Effector memory CD4-positive, alpha-beta T cell (primary cell): ENCODE measurements around the gene TANC1.
"Not testable (repeated sequence)": the region's sequence is repeated elsewhere in the genome, so short reads cannot be mapped to it uniquely, and the experiment has no call there.

Experiments used
- DNase-seq, 3 donors: peaks; one replicate each; pipeline ENCODE4 v3.0.0-alpha.2; 2020
- H3K27ac ChIP-seq: 2 replicates; pipeline ENCODE4 v1.7.0; 2013; ENCODE audit warnings: mild to moderate bottlenecking, low read length, moderate library complexity; ENCODE audit not compliant: insufficient read depth, poor library complexity, severe bottlenecking
- H3K27me3 ChIP-seq: replicated peaks from 2 replicates; pipeline ENCODE4 v1.7.0; 2013; ENCODE audit warnings: mild to moderate bottlenecking, low read length; ENCODE audit not compliant: insufficient read depth, control insufficient read depth, poor library complexity, severe bottlenecking
- H3K36me3 ChIP-seq: 2 replicates; pipeline ENCODE4 v1.7.0; 2013; ENCODE audit warnings: mild to moderate bottlenecking, low read length, moderate library complexity; ENCODE audit not compliant: control insufficient read depth, insufficient read depth
- H3K4me1 ChIP-seq: 2 replicates; pipeline ENCODE4 v1.7.0; 2013; ENCODE audit warnings: low read length, mild to moderate bottlenecking; ENCODE audit not compliant: control insufficient read depth, insufficient read depth, poor library complexity, severe bottlenecking
- H3K4me3 ChIP-seq: 2 replicates; pipeline ENCODE4 v1.7.0; 2013; ENCODE audit warnings: low read length, low read depth, mild to moderate bottlenecking; ENCODE audit not compliant: insufficient read depth, poor library complexity, severe bottlenecking
- H3K9me3 ChIP-seq: 2 replicates; pipeline ENCODE4 v1.7.0; 2013; ENCODE audit warnings: mild to moderate bottlenecking, low read length, moderate library complexity; ENCODE audit not compliant: control insufficient read depth

Gene TANC1

GRCh38 chr2:159041328-159041727 lies 72.9 kb downstream of the TANC1 start:
- DNase-seq, H3K4me1 ChIP-seq: not testable (repeated sequence)

GRCh38 chr2:159042115-159042850 lies 73.8 kb downstream of the TANC1 start:
- Histone ChIP-seq H3K36me3 (no peaks in the 10 kb centered on the region), H3K27me3 (no peaks in the 10 kb centered on the region), H3K4me1 (no peaks in the 10 kb centered on the region), H3K4me3 (no peak overlapping the region), H3K27ac (no peak overlapping the region), H3K9me3 (no peaks in the 10 kb centered on the region)
- no peak for DNase-seq

More at GRCh38 chr2:159041328-159041727, 72.9 kb downstream of the TANC1 start:
- H3K4me3 ChIP-seq, H3K27ac ChIP-seq, H3K9me3 ChIP-seq, H3K27me3 ChIP-seq, H3K36me3 ChIP-seq: not testable (repeated sequence)

GRCh38 chr2:159043710-159044109 lies 75.3 kb downstream of the TANC1 start:
- Histone ChIP-seq H3K9me3 (no peaks in the 10 kb centered on the region), H3K4me1 (no peaks in the 10 kb centered on the region), H3K27ac (no peak overlapping the region), H3K27me3 (no peaks in the 10 kb centered on the region), H3K36me3 (no peaks in the 10 kb centered on the region), H3K4me3 (no peak overlapping the region)
- DNase-seq = no peak

- DNase-seq = no peak
- H3K27me3 ChIP-seq = no peaks in the 10 kb centered on the region
- H3K36me3 ChIP-seq = no peaks in the 10 kb centered on the region
- no peak overlapping the region for H3K4me3 ChIP-seq
- H3K9me3 ChIP-seq = no peaks in the 10 kb centered on the region
- H3K27ac ChIP-seq = no peak overlapping the region
- no peaks in the 10 kb centered on the region for H3K4me1 ChIP-seq
Observed at GRCh38 chr2:159044804-159045286, 76.4 kb downstream of the TANC1 start.

GRCh38 chr2:159045545-159046454 lies 77.4 kb downstream of the TANC1 start:
- Histone ChIP-seq H3K4me3 (no peak overlapping the region), H3K36me3 (no peaks in the 10 kb centered on the region), H3K27ac (no peak overlapping the region), H3K27me3 (no peaks in the 10 kb centered on the region), H3K9me3 (no peaks in the 10 kb centered on the region), H3K4me1 (no peaks in the 10 kb centered on the region)
- no peak for DNase-seq

GRCh38 chr2:159046966-159047365 lies 78.5 kb downstream of the TANC1 start:
- no peaks in the 10 kb centered on the region for H3K27me3 ChIP-seq
- H3K36me3 ChIP-seq = no peaks in the 10 kb centered on the region
- H3K4me3 ChIP-seq = no peak overlapping the region
- no peaks in the 10 kb centered on the region for H3K9me3 ChIP-seq
- no peaks in the 10 kb centered on the region for H3K4me1 ChIP-seq
- no peak overlapping the region for H3K27ac ChIP-seq
- no peak for DNase-seq

GRCh38 chr2:159050426-159050825 lies 82.0 kb downstream of the TANC1 start:
- Histone ChIP-seq H3K27ac (no peak overlapping the region), H3K36me3 (no peaks in the 10 kb centered on the region), H3K27me3 (no peaks in the 10 kb centered on the region), H3K4me1 (no peaks in the 10 kb centered on the region), H3K9me3 (no peaks in the 10 kb centered on the region), H3K4me3 (no peak overlapping the region)
- DNase-seq = no peak

GRCh38 chr2:159051133-159051532 lies 82.7 kb downstream of the TANC1 start:
- H3K4me3 ChIP-seq = no peak overlapping the region

GRCh38 chr2:159051661-159052060 lies 83.2 kb downstream of the TANC1 start:
- Histone ChIP-seq H3K4me1 (no peaks in the 10 kb centered on the region), H3K9me3 (no peaks in the 10 kb centered on the region), H3K36me3 (no peaks in the 10 kb centered on the region), H3K27me3 (no peaks in the 10 kb centered on the region), H3K4me3 (no peak overlapping the region), H3K27ac (no peak overlapping the region)
- no peak for DNase-seq

More at GRCh38 chr2:159051133-159051532, 82.7 kb downstream of the TANC1 start:
- H3K27ac ChIP-seq = no peak overlapping the region
- no peaks in the 10 kb centered on the region for H3K27me3 ChIP-seq
- H3K9me3 ChIP-seq = no peaks in the 10 kb centered on the region
- H3K4me1 ChIP-seq = no peaks in the 10 kb centered on the region
- DNase-seq = no peak
- H3K36me3 ChIP-seq = no peaks in the 10 kb centered on the region

GRCh38 chr2:159052157-159052601 lies 83.7 kb downstream of the TANC1 start:
- Histone ChIP-seq H3K36me3 (no peaks in the 10 kb centered on the region), H3K9me3 (no peaks in the 10 kb centered on the region), H3K27ac (no peak overlapping the region), H3K27me3 (no peaks in the 10 kb centered on the region), H3K4me3 (no peak overlapping the region), H3K4me1 (no peaks in the 10 kb centered on the region)
- no peak for DNase-seq
